Superior temporal gyrus (tissue), 1 donor: ENCODE data around the gene CEP72.
"Not testable (repeated sequence)": the region's sequence is repeated elsewhere in the genome, so short reads cannot be mapped to it uniquely, and the experiment has no call there.

Experiments used
- DNase-seq: peaks from one replicate; pipeline ENCODE4 v3.0.0-alpha.2; 2016; ENCODE audit errors: extremely low spot score

The CEP72 gene

DNA sequence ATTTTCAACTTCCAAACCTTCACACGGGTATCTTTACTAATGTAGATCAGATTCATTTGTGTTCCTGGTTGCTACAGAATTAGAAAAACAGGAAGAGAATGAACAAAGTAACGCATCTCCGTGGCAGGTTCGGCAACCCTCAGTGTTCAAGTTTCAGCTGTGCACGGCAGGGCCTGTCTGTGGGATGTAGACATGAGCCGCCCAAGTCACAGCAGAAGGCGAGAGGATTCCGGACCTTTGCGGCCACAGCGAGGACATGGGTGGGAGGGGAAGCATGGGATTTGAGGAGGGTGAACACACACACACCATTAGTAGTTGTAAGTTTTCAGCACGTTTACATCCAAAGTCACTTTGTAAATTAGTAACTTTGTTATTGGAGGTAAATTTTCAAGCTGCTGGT, 31.7 kb upstream of the CEP72 start:
- DNase-seq, result no peak

DNA sequence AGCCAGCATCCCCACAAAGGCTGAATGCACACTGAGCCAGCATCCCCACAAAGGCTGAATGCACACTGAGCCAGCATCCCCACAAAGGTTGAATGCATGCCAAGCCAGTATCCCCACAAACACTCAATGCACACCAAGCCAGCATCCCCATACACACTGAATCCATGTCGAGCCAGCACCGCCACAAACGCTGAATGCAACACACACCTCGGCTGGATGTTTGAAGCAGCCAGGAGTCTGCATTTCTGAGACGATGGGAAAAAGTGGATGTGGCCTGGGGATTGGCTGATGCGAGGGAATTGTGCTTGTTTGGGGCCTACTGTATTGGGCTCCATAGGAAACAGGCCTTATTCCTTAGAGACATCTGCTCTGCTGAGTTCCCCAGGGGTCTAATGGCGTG, 30.9 kb upstream of the CEP72 start:
- DNase-seq, result no peak

GRCh38 chr5:581941-582340, 30.2 kb upstream of the CEP72 start:
- no peak for DNase-seq

DNA sequence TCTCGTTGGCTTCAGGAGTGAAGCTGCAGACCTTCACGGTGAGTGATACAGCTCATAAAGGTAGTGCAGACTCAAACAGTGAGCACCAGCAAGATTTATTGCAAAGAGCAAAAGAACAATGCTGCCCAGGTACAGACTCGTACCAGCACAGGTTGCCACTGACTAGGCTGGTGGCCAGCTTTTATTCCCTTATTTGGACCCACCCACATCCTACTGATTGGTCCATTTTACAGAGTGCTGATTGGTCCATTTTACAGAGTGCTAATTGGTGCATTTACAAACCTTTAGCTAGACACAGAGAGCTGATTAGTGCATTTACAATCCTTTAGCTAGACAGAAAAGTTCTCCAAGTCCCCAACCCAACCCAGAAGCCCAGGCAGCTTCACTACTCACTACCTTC, 29.7 kb upstream of the CEP72 start:
- DNase-seq, result not testable (repeated sequence)

GRCh38 chr5:582936-583635, 29.1 kb upstream of the CEP72 start:
- no peak for DNase-seq

- DNase-seq, result no peak
Observed at GRCh38 chr5:583645-584044, 28.5 kb upstream of the CEP72 start.

DNA sequence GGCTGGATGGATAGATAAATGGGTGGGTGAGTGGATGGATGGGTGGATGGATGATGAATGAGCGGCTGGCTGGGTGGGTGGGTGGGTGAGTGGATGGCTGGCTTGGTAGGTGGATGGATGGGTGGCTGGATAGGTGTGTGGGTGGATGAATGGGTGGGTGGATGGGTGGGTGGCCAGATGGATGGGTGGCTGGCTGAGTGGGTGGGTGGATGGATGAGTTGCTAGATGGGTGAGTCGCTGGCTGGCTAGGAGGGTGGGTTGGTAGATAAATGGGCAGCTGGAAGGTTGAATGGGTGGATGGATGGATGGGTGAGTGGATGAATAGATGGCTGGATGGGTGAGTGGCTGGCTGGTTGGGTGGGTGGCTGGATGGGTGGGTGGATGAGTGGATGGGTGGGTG, 27.9 kb upstream of the CEP72 start:
- no peak for DNase-seq

- DNase-seq, result no peak
Observed at GRCh38 chr5:584846-585245, 27.3 kb upstream of the CEP72 start.

DNA sequence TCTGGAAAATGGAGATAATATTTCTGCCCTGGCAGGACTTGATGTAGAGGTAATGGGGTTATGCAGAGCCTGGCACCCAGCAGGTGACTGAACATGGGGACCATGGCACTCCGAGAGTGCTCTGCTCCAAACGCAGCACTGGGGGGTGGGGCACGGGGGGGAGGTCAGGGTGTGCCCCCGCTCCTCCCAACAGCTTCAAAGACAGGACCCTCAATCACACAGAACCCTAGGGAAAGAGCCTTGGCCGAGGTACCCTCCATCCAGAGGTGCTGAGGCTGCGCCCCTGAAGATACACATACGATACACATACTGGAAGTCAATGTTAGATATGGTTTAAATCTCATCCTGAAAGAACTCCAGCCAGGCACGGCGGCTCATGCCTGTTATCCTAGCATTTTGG, 26.6 kb upstream of the CEP72 start:
- no peak for DNase-seq

DNA sequence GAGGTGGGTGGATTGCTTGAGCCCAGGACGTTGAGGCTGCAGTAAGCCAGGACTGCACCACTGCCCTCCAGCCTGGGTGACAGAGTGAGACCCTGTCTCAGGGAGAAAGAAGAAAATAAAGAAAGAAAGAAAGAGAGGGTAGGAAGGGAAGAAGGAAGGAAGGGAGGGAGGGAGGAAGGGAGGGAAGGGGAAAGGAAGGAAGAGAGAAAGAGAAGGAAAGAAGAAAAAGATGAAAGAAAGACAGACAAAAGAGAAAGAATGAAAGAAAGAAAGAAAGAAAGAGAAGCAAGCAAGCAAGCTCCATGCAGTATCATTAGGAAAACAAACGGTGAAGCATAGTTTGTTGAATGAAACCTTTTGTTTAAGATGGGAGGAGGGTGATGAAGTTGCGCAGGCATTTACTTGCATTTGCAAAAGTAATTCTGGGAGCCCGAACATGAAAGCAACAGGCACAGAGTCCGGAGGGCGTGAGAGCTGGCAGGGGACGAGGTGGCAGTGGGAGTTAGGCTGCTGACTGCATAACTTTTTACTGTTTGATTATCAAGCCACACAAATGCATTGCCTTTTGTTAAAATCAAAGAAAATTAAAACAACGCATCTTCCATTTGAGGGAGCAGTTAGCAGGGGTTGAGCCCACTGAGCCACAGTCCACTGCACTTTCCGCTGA, 26.0 kb upstream of the CEP72 start:
- no peak for DNase-seq

DNA sequence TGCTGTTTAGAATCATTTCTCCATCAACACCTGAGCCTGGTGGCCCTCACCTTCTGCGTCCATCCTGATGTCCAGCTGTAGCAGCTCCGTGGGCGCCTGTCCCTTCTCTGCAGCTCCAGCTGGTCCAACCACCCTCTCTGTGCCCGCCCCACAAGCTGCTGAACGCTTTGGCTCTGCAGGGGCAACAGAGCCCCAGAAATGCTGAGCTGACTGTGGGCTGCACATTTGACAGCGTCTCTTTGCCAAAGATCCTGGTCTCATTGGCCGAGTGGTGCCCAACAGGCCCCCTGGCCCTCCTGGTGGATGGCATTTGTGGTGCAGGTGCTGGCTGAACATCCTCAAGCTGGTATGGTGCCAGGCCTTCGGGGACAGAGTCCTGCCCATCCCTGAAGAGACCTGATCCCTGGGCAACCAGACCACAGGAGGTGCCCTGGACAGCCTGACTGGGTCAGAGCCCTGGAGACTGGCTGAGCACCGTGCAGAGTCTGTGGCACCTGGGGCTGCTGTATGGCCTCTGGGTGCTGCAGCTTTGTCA, 25.3 kb upstream of the CEP72 start:
- no peak for DNase-seq

- DNase-seq, result no peak
Observed at GRCh38 chr5:587403-587802, 24.7 kb upstream of the CEP72 start.

GRCh38 chr5:588406-588995, 23.6 kb upstream of the CEP72 start:
- DNase-seq, result no peak

GRCh38 chr5:589173-589572, 23.0 kb upstream of the CEP72 start:
- DNase-seq, result no peak

- DNase-seq, result no peak
Observed at GRCh38 chr5:589588-589987, 22.6 kb upstream of the CEP72 start.

GRCh38 chr5:590346-590745, 21.8 kb upstream of the CEP72 start:
- DNase-seq, result no peak

GRCh38 chr5:591746-592145, 20.4 kb upstream of the CEP72 start:
- DNase-seq, result no peak

GRCh38 chr5:592158-592557, 20.0 kb upstream of the CEP72 start:
- DNase-seq, result no peak

GRCh38 chr5:593511-593910, 18.6 kb upstream of the CEP72 start:
- no peak for DNase-seq

DNA sequence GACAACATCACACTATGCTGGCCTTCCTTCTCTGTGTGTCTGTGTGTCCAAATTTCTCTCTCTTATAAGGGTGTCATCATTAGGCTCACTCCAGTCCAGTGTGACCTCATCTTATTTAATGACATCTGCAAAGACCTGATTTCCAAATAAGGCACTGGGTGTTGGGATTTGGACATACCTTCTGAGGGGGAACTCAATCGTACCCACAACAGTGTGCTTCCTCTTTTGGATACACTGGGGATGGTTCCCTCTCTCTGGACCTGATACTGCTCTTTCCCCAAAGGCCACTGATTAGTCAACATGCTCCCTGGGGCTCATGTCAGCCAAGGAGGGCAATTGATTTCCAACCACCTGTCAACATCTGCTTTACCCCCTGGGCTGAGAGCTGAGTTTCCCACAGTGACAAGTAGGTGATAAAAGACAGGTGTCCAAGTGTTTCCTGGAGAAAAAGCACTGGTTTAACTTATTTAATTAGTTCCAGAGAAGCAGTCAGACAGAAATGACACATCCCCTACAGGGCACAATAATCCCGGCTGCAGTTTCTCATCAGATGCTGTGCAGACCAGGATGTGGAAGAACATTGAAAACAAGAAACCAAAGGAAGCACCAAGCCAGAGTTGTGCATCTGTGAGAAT, 17.8 kb upstream of the CEP72 start:
- DNase-seq, result no peak

DNA sequence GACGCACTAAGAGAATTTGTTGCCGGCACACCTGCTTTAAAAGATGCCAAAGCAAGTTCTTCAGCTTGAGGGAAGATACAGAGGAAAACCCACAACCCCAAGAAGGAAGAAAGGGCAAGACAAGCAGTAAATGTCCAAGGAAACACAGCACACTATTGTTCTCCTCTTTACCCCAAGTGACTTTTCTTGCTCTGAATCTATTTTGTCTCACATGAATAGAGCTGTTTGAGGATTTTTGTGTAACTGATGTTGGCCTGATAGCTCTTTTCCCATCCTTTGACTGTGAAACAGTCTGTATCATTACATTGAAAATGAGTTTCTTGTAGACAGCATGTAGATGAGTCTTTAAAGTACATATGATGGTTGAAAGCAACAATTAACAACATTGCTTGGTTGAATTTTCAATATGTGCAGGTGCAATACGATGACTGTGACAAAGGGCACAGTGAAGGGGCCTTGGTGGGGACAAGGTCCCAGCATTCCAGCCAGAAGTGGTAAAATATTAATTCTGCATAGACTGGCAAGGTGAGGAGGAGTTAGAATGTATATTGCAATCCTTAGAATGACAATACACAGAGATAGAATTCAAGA, 16.8 kb upstream of the CEP72 start:
- no peak for DNase-seq

GRCh38 chr5:597871-598563, 14.1 kb upstream of the CEP72 start:
- no peak for DNase-seq
